CD14-positive monocyte (primary cell): Measurements from ENCODE around the gene RMDN3. TPM values are rescaled to one million over a fixed set of nuclear protein-coding genes. Genes with fewer than 3 reads are reported as not detected.

Experiments
- DNase-seq, 3 donors: peaks; one replicate each; pipeline ENCODE4 v3.0.0-alpha.2; 2011 to 2022
- H2AFZ ChIP-seq: 2 replicates; pipeline ENCODE4 v1.6.0; 2012; ENCODE audit warnings: mild to moderate bottlenecking, low read depth, low read length, inconsistent platforms; ENCODE audit not compliant: insufficient read depth, poor library complexity, severe bottlenecking
- H3K27ac ChIP-seq, 2 donors: 1 replicate in 1 of 2; 2 replicates in 1 of 2; pipeline ENCODE4 v1.5.1; 2012 to 2013; ENCODE audit warnings: low read length in 2 of 2, control low read depth in 1 of 2, inconsistent platforms in 1 of 2, low read depth in 1 of 2, mild to moderate bottlenecking in 1 of 2
- H3K27me3 ChIP-seq, 2 donors: one replicate each; pipeline versions ENCODE4 v1.6.0 to v1.6.1; 2011 to 2013; ENCODE audit warnings: low read length in 2 of 2; ENCODE audit not compliant: control insufficient read depth in 2 of 2, insufficient read depth in 2 of 2
- H3K36me3 ChIP-seq, 2 donors: replicated peaks in 1 of 2; 1 replicate in 1 of 2; 2 replicates in 1 of 2; pipeline versions ENCODE4 v1.5.1 to v1.6.1; 2012 to 2013; ENCODE audit warnings: low read length in 2 of 2, control low read depth in 1 of 2, inconsistent platforms in 1 of 2, mild to moderate bottlenecking in 1 of 2; ENCODE audit not compliant: insufficient read depth in 2 of 2, control insufficient read depth in 1 of 2
- H3K4me1 ChIP-seq, 2 donors: 1 replicate in 1 of 2; 2 replicates in 1 of 2; pipeline versions ENCODE4 v1.5.1 to v1.6.1; 2012 to 2013; ENCODE audit warnings: low read length in 2 of 2, control low read depth in 1 of 2, inconsistent platforms in 1 of 2, mild to moderate bottlenecking in 1 of 2, moderate library complexity in 1 of 2; ENCODE audit not compliant: insufficient read depth in 2 of 2, control insufficient read depth in 1 of 2
- H3K4me2 ChIP-seq: replicated peaks from 2 replicates; pipeline ENCODE3; 2012; ENCODE audit warnings: low read length, moderate library complexity, mild to moderate bottlenecking; ENCODE audit not compliant: poor library complexity, severe bottlenecking; ENCODE audit errors: extremely low read depth
- H3K4me3 ChIP-seq, 3 experiments: fragments of 200-600 bp in 1 of 3; sonication (generic) in 1 of 3; replicated peaks in 1 of 3; 1 replicate in 2 of 3; 2 replicates in 1 of 3; pipeline ENCODE4 v1.5.1; 2011 to 2013; ENCODE audit warnings: low read length in 3 of 3, mild to moderate bottlenecking in 3 of 3, control low read depth in 2 of 3, low read depth in 2 of 3, inconsistent platforms in 1 of 3, moderate library complexity in 1 of 3
- H3K79me2 ChIP-seq: 2 replicates; pipeline ENCODE4 v1.6.0; 2012; ENCODE audit warnings: mild to moderate bottlenecking, control low read depth, inconsistent platforms, low read length, moderate library complexity; ENCODE audit not compliant: insufficient read depth
- H3K9ac ChIP-seq: 2 replicates; pipeline ENCODE4 v1.6.0; 2017; ENCODE audit warnings: low read length, mild to moderate bottlenecking; ENCODE audit not compliant: insufficient read depth, poor library complexity, severe bottlenecking
- H3K9me3 ChIP-seq, 2 donors: replicated peaks in 1 of 2; 1 replicate in 1 of 2; 2 replicates in 1 of 2; pipeline versions ENCODE4 v1.5.1 to v1.6.1; 2012 to 2013; ENCODE audit warnings: low read length in 2 of 2, control low read depth in 1 of 2; ENCODE audit not compliant: control insufficient read depth in 1 of 2, insufficient read depth in 1 of 2
- H4K20me1 ChIP-seq: 2 replicates; pipeline ENCODE4 v1.6.0; 2012; ENCODE audit warnings: mild to moderate bottlenecking, low read length, control low read depth, moderate library complexity; ENCODE audit not compliant: insufficient read depth
- H3K27ac Mint-ChIP-seq, 7 donors: one replicate each; pipeline ENCODE4 v1.8.0; 2020; ENCODE audit warnings: mild to moderate bottlenecking in 7 of 7, mixed read lengths in 7 of 7, moderate library complexity in 6 of 7, inconsistent platforms in 2 of 7
- H3K27me3 Mint-ChIP-seq, 3 donors: one replicate each; pipeline ENCODE4 v1.8.0; 2021 to 2022; ENCODE audit warnings: low read depth in 3 of 3, mild to moderate bottlenecking in 3 of 3, mixed read lengths in 3 of 3, moderate library complexity in 3 of 3, inconsistent platforms in 1 of 3
- H3K36me3 Mint-ChIP-seq, 2 donors: one replicate each; pipeline ENCODE4 v1.8.0; 2020; ENCODE audit warnings: mixed read lengths in 2 of 2, inconsistent platforms in 1 of 2, mild to moderate bottlenecking in 1 of 2
- H3K4me1 Mint-ChIP-seq: one replicate; pipeline ENCODE4 v1.8.0; 2020; ENCODE audit warnings: mild to moderate bottlenecking, mixed read lengths
- H3K4me3 Mint-ChIP-seq, 2 donors: one replicate each; pipeline ENCODE4 v1.8.0; 2020; ENCODE audit warnings: mild to moderate bottlenecking in 2 of 2, mixed read lengths in 2 of 2, moderate library complexity in 1 of 2
- H3K9me3 Mint-ChIP-seq, 7 donors: one replicate each; pipeline ENCODE4 v1.8.0; 2020 to 2022; ENCODE audit warnings: mixed read lengths in 7 of 7, mild to moderate bottlenecking in 6 of 7, moderate library complexity in 6 of 7, inconsistent platforms in 2 of 7
- WGBS: methylation state at CpG from one replicate; pipeline ENCODE4 v1.1.5; 2013; ENCODE audit warnings: missing lambda C conversion rate; ENCODE audit not compliant: insufficient coverage; 5-methylcytosine and 5-hydroxymethylcytosine counted together
- intact Hi-C, 2 donors: fragments of 100-400 bp; cut with micrococcal nuclease; formaldehyde crosslinking; loops; one replicate each; pipeline versions ENCODE4 v1.15.0 to v1.15.1; 2023
- polyA plus RNA-seq, 3 donors: library from polyadenylated mRNA; depleted of rRNA in 1 of 3; unstranded in 2 of 3; stranded (reverse) in 1 of 3; fragments of 300-500 nt in 2 of 3; fragments of >200 nt in 1 of 3; fragmentation: Illumina TruSeq in 2 of 3; gene quantifications; 1 replicate in 2 of 3; 2 replicates in 1 of 3; pipeline ENCODE4 v1.2.3, GENCODE V29; 2012 to 2021
- TF ChIP-seq, protein P1 (sequence below): fragments of 200-600 bp; IDR thresholded peaks from one replicate; pipeline ENCODE4 v1.8.0; 2022; ENCODE audit warnings: antibody characterized with exemption, mild to moderate bottlenecking

The RMDN3 gene
- polyA plus RNA-seq, 3 donors, result 9.8 to 13.5 (median 13.2) TPM

DNA sequence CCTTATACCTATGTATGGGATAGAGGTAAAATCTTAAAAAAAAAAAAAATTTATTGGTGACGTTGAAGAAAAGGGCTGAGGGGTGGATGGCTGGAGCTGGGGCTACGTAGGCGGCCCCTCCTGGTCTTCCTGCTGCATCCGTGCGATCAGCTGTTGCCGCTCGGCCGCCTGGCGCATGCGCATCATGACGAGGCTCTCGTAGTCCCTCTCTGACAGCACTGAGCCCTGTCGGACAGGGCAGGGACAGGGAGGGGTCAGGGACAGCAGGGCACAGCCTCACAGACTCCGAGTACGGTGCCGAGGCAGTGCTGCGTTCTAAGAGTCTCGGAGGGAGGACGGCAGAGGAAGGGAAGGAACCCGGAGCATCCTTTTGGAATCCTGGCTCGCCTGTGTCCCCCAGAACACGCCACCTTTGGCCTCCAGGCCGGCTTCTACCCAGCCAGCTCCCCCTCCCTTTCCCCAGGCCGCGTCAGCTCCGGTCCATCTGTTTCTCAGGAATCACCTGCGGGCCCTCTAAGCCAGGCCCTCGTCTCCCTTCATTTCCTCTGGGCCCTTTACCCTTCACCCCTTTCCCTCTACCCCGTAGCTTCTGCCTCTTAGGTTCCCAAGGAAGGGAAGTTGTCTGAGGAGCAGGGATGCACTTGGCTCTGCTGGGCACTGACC, 12.9 kb upstream of the RMDN3 start:
- TF ChIP-seq, protein P1, sequence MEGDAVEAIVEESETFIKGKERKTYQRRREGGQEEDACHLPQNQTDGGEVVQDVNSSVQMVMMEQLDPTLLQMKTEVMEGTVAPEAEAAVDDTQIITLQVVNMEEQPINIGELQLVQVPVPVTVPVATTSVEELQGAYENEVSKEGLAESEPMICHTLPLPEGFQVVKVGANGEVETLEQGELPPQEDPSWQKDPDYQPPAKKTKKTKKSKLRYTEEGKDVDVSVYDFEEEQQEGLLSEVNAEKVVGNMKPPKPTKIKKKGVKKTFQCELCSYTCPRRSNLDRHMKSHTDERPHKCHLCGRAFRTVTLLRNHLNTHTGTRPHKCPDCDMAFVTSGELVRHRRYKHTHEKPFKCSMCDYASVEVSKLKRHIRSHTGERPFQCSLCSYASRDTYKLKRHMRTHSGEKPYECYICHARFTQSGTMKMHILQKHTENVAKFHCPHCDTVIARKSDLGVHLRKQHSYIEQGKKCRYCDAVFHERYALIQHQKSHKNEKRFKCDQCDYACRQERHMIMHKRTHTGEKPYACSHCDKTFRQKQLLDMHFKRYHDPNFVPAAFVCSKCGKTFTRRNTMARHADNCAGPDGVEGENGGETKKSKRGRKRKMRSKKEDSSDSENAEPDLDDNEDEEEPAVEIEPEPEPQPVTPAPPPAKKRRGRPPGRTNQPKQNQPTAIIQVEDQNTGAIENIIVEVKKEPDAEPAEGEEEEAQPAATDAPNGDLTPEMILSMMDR, result no peak
- no peak overlapping the region for H3K4me3 Mint-ChIP-seq
- no peaks in the 10 kb centered on the region for H3K9me3 Mint-ChIP-seq
- H3K27ac ChIP-seq, result peak overlapping the region in 1 of 2 donors; percentile 61
- peaks cover 21 to 42% of the 10 kb centered on the region in 2 donors for H3K36me3 ChIP-seq
- no peak overlapping the region for H3K4me2 ChIP-seq
- peaks cover 47% of the 10 kb centered on the region for H3K4me1 Mint-ChIP-seq
- H3K4me1 ChIP-seq, result peaks cover 47 to 54% of the 10 kb centered on the region in 2 donors
- peaks cover 27 to 47% of the 10 kb centered on the region in 2 donors for H3K36me3 Mint-ChIP-seq
- H3K4me3 ChIP-seq, result no peak overlapping the region
- no peaks in the 10 kb centered on the region for H3K79me2 ChIP-seq
- intact Hi-C loops, result loop anchor here in 1 of 2 donors (10.0 kb wide), 1 partner anchor 73 kb away; the partner anchor contains the start of gene RAD51
- no peaks in the 10 kb centered on the region for H4K20me1 ChIP-seq
- no peak overlapping the region for H2AFZ ChIP-seq
- peak overlapping the region in 3 of 7 donors; percentile 60 to 71 (median 63) for H3K27ac Mint-ChIP-seq
- no peak for DNase-seq
- H3K9ac ChIP-seq, result no peak overlapping the region
- WGBS, result 96% methylated on average over 20 of the region's 29 CpGs
- H3K9me3 ChIP-seq, result no peaks in the 10 kb centered on the region
- H3K27me3 ChIP-seq, result no peaks in the 10 kb centered on the region
- H3K27me3 Mint-ChIP-seq, result peaks cover 0 to 3% (median 2%) of the 10 kb centered on the region in 3 donors

DNA sequence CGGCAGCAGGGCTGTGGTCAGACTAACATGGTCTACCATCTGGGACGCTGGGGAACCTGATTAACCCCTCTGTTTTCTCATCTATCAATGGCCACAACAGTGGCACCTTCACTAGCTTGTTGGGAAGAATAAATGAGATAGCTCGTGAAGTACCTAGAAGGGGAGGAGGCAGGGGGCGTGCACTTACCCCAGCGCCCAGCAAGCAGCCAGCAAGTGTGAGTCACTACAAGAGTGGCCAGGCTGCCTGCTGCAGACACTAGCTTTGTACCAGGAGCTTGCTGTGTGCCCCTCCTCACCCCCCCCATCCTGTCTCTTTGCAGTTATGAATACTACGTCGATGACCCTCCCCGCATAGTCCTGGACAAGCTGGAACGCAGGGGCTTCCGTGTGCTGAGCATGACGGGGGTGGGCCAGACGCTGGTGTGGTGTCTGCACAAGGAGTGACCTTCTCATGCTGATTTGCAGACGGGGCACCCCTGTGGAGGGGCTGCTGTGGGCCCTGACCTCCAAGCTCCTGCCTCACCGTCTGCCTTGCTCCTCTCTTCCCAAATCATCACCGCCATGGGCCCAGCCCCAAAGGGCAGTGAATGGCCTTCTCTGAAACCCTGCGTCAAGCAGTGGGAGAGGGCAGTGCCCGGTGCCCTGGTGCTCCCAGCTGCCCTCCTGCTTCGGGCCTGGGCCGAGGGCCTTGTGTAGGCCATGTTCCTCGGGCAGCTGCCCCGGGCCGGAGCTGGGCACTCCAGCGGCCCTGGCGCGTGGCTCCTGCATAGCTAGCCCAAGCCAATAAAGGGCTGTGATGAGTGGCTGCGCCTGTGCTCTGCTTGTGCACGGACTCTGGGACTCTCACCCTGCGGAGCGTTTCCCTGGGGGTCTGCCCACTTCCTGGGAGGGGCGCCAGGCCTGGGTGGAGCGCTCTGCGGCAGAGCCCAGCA, 12.1 kb upstream of the RMDN3 start:
- DNase-seq, result no peak
- 96% methylated on average over 21 of the region's 32 CpGs for WGBS
- no peak overlapping the region for H3K27ac ChIP-seq
- peaks cover 53% of the 10 kb centered on the region for H3K4me1 Mint-ChIP-seq
- H3K9me3 ChIP-seq, result no peaks in the 10 kb centered on the region
- H3K4me3 ChIP-seq, result no peak overlapping the region
- H3K27me3 ChIP-seq, result no peaks in the 10 kb centered on the region
- TF ChIP-seq, protein P1, result no peak
- peaks cover 3 to 8% (median 6%) of the 10 kb centered on the region in 3 donors for H3K27me3 Mint-ChIP-seq
- peaks cover 23 to 40% of the 10 kb centered on the region in 2 donors for H3K36me3 Mint-ChIP-seq
- H3K4me1 ChIP-seq, result peaks cover 53 to 61% of the 10 kb centered on the region in 2 donors
- H3K4me2 ChIP-seq, result no peak overlapping the region
- H3K9ac ChIP-seq, result no peak overlapping the region
- H2AFZ ChIP-seq, result no peak overlapping the region
- H3K79me2 ChIP-seq, result no peaks in the 10 kb centered on the region
- H4K20me1 ChIP-seq, result no peaks in the 10 kb centered on the region
- no peaks in the 10 kb centered on the region for H3K9me3 Mint-ChIP-seq
- peaks cover 16 to 34% of the 10 kb centered on the region in 2 donors for H3K36me3 ChIP-seq
- H3K4me3 Mint-ChIP-seq, result no peak overlapping the region
- H3K27ac Mint-ChIP-seq, result peak overlapping the region in 1 of 7 donors; percentile 15
- intact Hi-C loops, result loop anchor here in 1 of 2 donors (10.0 kb wide), 1 partner anchor 72 kb away; the partner anchor contains the start of gene RAD51
